ENCODE measurements around the gene MAP4K2.

MAP4K2 gene

GRCh38 chr11:64754919-64755662 is 47.9 kb downstream of the MAP4K2 start:
- H3K4me3 ChIP-seq (ENCODE audit: low read depth in 1 of 2, low read length in 2 of 2) = no peak overlapping the region
- no peaks in the 10 kb centered on the region for H3K36me3 ChIP-seq (ENCODE audit: insufficient read depth, low read length)
- H4K20me1 ChIP-seq (ENCODE audit: insufficient read depth, low read length) = peaks cover 2% of the 10 kb centered on the region
- no peaks in the 10 kb centered on the region for H3K4me1 ChIP-seq (ENCODE audit: insufficient read depth, low read length)
- H2AFZ ChIP-seq (ENCODE audit: low read depth, low read length) = no peak overlapping the region
- TF ChIP-seq CTCF (IDR thresholded peaks at IDR 0.05; ENCODE audit: borderline replicate concordance, extremely low read depth, low read length, poor library complexity, severe bottlenecking) (no peak), EZH2 (IDR thresholded peaks at IDR 0.05; ENCODE audit: borderline replicate concordance, low read depth, low read length, severe bottlenecking) (no peak)
- H3K79me2 ChIP-seq (ENCODE audit: insufficient read depth, low read length) = no peaks in the 10 kb centered on the region
- no peaks in the 10 kb centered on the region for H3K9me3 ChIP-seq (ENCODE audit: insufficient read depth, low read length, severe bottlenecking)
- no peak overlapping the region for H3K27ac ChIP-seq (ENCODE audit: low read length)
- ATAC-seq (ENCODE audit: insufficient read depth, low read depth) (no peak), DNase-seq (no peak)
- H3K27me3 ChIP-seq (ENCODE audit: insufficient read depth, low read length, poor library complexity) = no peaks in the 10 kb centered on the region
- no peak overlapping the region for H3K9ac ChIP-seq (ENCODE audit: low read depth, low read length)
- no peak overlapping the region for H3K4me2 ChIP-seq (ENCODE audit: insufficient read depth, low read length)

GRCh38 chr11:64754124-64754918 is 48.7 kb downstream of the MAP4K2 start:
- Histone ChIP-seq H3K4me3 (ENCODE audit: low read depth in 1 of 2, low read length in 2 of 2) (no peak overlapping the region), H3K4me1 (ENCODE audit: insufficient read depth, low read length) (no peaks in the 10 kb centered on the region), H3K4me2 (ENCODE audit: insufficient read depth, low read length) (no peak overlapping the region), H3K79me2 (ENCODE audit: insufficient read depth, low read length) (no peaks in the 10 kb centered on the region), H3K27ac (ENCODE audit: low read length) (no peak overlapping the region), H2AFZ (ENCODE audit: low read depth, low read length) (no peak overlapping the region), H3K9me3 (ENCODE audit: insufficient read depth, low read length, severe bottlenecking) (no peaks in the 10 kb centered on the region), H3K9ac (ENCODE audit: low read depth, low read length) (no peak overlapping the region), H4K20me1 (ENCODE audit: insufficient read depth, low read length) (no peaks in the 10 kb centered on the region), H3K36me3 (ENCODE audit: insufficient read depth, low read length) (no peaks in the 10 kb centered on the region), H3K27me3 (ENCODE audit: insufficient read depth, low read length, poor library complexity) (no peaks in the 10 kb centered on the region)
- no peak for DNase-seq
- ATAC-seq (ENCODE audit: insufficient read depth, low read depth) = no peak
- TF ChIP-seq EZH2 (IDR thresholded peaks at IDR 0.05; ENCODE audit: borderline replicate concordance, low read depth, low read length, severe bottlenecking) (no peak), CTCF (IDR thresholded peaks at IDR 0.05; ENCODE audit: borderline replicate concordance, extremely low read depth, low read length, poor library complexity, severe bottlenecking) (no peak)

- Histone ChIP-seq H4K20me1 (ENCODE audit: insufficient read depth, low read length) (no peaks in the 10 kb centered on the region), H3K27me3 (ENCODE audit: insufficient read depth, low read length, poor library complexity) (no peaks in the 10 kb centered on the region), H3K9me3 (ENCODE audit: insufficient read depth, low read length, severe bottlenecking) (no peaks in the 10 kb centered on the region), H3K4me2 (ENCODE audit: insufficient read depth, low read length) (no peak overlapping the region), H2AFZ (ENCODE audit: low read depth, low read length) (no peak overlapping the region), H3K36me3 (ENCODE audit: insufficient read depth, low read length) (no peaks in the 10 kb centered on the region), H3K27ac (ENCODE audit: low read length) (no peak overlapping the region), H3K4me1 (ENCODE audit: insufficient read depth, low read length) (no peaks in the 10 kb centered on the region), H3K9ac (ENCODE audit: low read depth, low read length) (no peak overlapping the region), H3K4me3 (ENCODE audit: low read depth in 1 of 2, low read length in 2 of 2) (no peak overlapping the region), H3K79me2 (ENCODE audit: insufficient read depth, low read length) (no peaks in the 10 kb centered on the region)
- TF ChIP-seq EZH2 (IDR thresholded peaks at IDR 0.05; ENCODE audit: borderline replicate concordance, low read depth, low read length, severe bottlenecking) (no peak), CTCF (IDR thresholded peaks at IDR 0.05; ENCODE audit: borderline replicate concordance, extremely low read depth, low read length, poor library complexity, severe bottlenecking) (no peak)
- ATAC-seq (ENCODE audit: insufficient read depth, low read depth) (no peak), DNase-seq (no peak)
Observed at GRCh38 chr11:64753380-64754123, 49.5 kb downstream of the MAP4K2 start.
